GM12873 (cell line): ENCODE measurements around the gene CELA2A.

ENCODE experiments used
- TF ChIP-seq, protein P1 (sequence below): IDR thresholded peaks from 2 replicates; pipeline ENCODE4 v1.5.1; 2012; ENCODE audit warnings: low read depth, mild to moderate bottlenecking, moderate library complexity, low read length, control low read depth; ENCODE audit not compliant: insufficient read depth; ENCODE audit errors: missing control alignments

CELA2A gene

GRCh38 chr1:15475752-15476314, 19.3 kb downstream of the CELA2A start, which contains the start of gene CELA2B:
Gene CELA2B (plus strand): TSS chr1:15476104. CDS start chr1:15476126, 22 bp downstream.
- TF ChIP-seq, protein P1, sequence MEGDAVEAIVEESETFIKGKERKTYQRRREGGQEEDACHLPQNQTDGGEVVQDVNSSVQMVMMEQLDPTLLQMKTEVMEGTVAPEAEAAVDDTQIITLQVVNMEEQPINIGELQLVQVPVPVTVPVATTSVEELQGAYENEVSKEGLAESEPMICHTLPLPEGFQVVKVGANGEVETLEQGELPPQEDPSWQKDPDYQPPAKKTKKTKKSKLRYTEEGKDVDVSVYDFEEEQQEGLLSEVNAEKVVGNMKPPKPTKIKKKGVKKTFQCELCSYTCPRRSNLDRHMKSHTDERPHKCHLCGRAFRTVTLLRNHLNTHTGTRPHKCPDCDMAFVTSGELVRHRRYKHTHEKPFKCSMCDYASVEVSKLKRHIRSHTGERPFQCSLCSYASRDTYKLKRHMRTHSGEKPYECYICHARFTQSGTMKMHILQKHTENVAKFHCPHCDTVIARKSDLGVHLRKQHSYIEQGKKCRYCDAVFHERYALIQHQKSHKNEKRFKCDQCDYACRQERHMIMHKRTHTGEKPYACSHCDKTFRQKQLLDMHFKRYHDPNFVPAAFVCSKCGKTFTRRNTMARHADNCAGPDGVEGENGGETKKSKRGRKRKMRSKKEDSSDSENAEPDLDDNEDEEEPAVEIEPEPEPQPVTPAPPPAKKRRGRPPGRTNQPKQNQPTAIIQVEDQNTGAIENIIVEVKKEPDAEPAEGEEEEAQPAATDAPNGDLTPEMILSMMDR = no peak

DNA sequence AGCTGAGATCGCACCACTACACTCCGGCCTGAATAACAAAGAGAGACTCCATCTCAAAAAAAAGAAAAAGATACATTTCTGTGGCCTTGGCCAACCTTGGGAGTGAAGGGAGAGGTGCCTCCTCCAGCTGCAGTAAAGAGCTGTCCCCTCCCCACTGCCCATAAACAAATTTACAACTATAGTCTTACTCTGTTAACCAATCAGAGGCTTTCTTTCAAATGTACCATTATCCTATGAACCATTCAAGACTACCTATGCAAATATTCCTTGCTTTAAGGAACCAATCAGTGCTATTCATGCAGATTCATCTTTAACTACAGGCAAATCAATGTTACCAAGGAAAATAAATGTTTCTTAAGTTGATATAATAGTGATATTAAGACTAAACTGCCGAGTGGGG, 20.4 kb downstream of the CELA2A start:
- TF ChIP-seq, protein P1 = no peak

DNA sequence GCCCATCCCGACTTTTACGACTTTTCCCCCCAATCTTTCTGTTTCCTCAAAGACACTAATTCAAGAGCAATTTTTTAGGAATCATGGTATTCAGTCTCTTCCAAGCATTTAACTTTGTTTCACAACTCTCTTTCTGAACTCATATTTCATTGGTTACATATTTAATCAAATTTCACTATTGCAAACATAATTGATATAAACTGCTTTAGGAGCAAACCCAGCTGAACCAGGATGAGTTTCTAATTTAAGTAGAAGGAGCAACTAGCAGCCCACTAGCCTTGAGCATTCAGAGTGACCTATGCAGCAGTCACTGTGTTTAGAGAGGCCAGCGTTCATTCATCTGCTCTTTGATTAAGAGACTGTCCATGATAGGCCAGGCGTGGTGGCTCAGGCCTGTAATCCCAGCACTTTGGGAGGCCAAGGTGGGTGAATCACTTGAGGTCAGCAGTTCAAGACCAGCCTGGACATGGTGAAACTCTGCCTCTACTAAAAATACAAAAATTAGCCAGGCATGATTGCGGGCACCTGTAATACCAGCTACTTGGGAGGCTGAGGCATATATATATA, 21.2 kb downstream of the CELA2A start:
- TF ChIP-seq, protein P1 = no peak

DNA sequence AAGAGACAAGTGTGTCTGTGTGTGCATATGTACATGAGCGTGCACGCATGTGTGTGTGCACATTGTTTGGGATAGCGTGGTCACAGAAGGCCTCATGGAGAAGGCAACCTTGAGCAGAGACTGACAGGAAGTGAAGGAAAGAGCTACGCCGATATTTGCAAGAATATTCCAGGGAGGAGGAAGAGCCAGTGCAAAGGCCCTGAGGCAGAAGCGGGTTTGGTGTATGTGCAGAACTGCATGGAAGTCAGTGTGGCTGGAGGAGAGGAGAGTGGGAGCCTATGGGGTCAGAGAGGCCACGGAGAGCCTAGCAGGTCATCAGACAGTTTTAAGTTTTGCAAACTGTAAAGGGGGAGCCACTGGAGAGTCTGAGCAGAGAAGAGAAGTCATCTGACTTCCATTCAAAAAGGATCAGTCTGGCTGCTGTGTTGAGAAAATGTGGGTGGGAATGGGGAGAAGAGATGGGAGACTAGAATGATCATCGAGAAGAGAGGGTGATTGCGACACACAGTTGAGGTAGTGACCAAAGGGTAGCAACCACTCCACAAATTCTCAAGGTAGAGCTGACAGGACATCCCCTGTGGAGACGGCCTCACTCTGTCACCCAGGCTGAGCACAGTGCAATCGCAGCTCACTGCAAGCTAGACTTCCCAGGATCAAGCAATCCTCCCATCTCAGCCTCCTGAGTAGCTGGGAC, 23.3 kb downstream of the CELA2A start:
- TF ChIP-seq, protein P1 = no peak

DNA sequence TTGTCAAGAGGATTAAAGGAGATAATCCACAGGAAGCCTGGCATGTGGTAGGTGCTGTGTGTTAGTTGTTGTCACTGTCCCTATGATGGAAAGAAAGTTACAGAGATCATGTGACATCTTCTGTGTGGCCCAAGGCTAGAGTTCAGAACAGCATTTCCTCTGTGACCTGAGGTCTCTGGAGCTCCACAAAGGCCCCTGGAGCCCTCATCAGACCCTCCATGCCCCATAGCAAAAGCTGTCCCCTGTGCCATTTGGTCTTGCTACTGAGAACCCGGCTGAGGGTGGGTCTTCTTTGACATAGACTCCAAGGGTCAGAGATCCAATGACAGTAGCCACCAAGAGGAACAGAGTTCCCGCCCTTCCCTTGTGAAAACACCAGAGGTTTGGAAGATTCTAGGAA, 27.4 kb downstream of the CELA2A start:
- TF ChIP-seq, protein P1 = no peak

GRCh38 chr1:15485636-15486035, 29.1 kb downstream of the CELA2A start:
- TF ChIP-seq, protein P1 = no peak

DNA sequence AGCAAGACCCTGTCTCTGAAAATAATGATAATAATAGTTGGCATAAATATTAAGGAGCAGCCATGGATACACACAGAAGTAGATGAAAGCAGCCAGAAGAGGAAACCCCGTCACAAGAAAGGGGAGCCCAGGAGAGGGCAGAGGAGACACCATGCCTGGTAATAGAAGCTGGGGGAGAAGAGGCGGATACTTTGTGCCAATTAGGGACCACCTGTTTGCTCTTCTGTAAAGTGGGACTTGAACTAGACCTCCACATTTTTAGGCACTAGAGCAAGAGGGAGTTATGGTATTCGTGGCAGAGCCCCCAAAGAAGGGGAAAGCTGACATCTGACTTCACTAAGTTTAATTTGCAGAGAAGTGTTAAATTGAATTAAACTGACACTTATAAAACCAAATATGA, 31.8 kb downstream of the CELA2A start:
- TF ChIP-seq, protein P1 = no peak
